Central memory CD8-positive, alpha-beta T cell (primary cell): Measurements from ENCODE around the gene TCN2.
A peak's percentile ranks its signal among the peaks of the same experiment; 100 is the strongest.
"Not testable (repeated sequence)": the region's sequence is repeated elsewhere in the genome, so short reads cannot be mapped to it uniquely, and the experiment has no call there.

Source experiments
- ATAC-seq: fragments of 150-1000 bp; cut with Tn5 transposase; replicated peaks from 2 replicates; pipeline ENCODE4 v1.10.0; 2022; ENCODE audit warnings: mild to moderate bottlenecking, moderate FRiP score, moderate number of reproducible peaks; ENCODE audit not compliant: poor library complexity, severe bottlenecking; ENCODE audit errors: extremely low read depth
- DNase-seq, 2 donors: peaks; one replicate each; pipeline ENCODE4 v3.0.0; 2021; ENCODE audit warnings: low spot score in 2 of 2
- H3K27ac Mint-ChIP-seq: one replicate; pipeline ENCODE4 v1.8.0; 2022; ENCODE audit warnings: low read depth, mild to moderate bottlenecking, moderate library complexity, mixed read lengths
- H3K27me3 Mint-ChIP-seq: one replicate; pipeline ENCODE4 v1.8.0; 2022; ENCODE audit warnings: mixed read lengths
- H3K36me3 Mint-ChIP-seq: one replicate; pipeline ENCODE4 v1.8.0; 2022; ENCODE audit warnings: mild to moderate bottlenecking, moderate library complexity, mixed read lengths; ENCODE audit not compliant: insufficient read depth
- H3K4me1 Mint-ChIP-seq: one replicate; pipeline ENCODE4 v1.8.0; 2022; ENCODE audit warnings: mixed read lengths
- H3K4me3 Mint-ChIP-seq: one replicate; pipeline ENCODE4 v1.8.0; 2022; ENCODE audit warnings: mild to moderate bottlenecking, moderate library complexity, mixed read lengths
- H3K9me3 Mint-ChIP-seq: one replicate; pipeline ENCODE4 v1.8.0; 2022; ENCODE audit warnings: mixed read lengths

Gene TCN2

GRCh38 chr22:30586414-30586813 is 20.6 kb upstream of the TCN2 start:
- peaks cover 54% of the 10 kb centered on the region for H3K36me3 Mint-ChIP-seq
- no peaks in the 10 kb centered on the region for H3K27me3 Mint-ChIP-seq
- H3K9me3 Mint-ChIP-seq = no peaks in the 10 kb centered on the region
- ATAC-seq = no peak
- no peak overlapping the region for H3K4me3 Mint-ChIP-seq
- no peak for DNase-seq
- H3K27ac Mint-ChIP-seq = no peak overlapping the region
- peaks cover 14% of the 10 kb centered on the region for H3K4me1 Mint-ChIP-seq

- peaks cover 29% of the 10 kb centered on the region for H3K36me3 Mint-ChIP-seq
- H3K9me3 Mint-ChIP-seq = no peaks in the 10 kb centered on the region
- ATAC-seq (no peak), DNase-seq (no peak)
- H3K27me3 Mint-ChIP-seq = peaks cover 11% of the 10 kb centered on the region
- H3K27ac Mint-ChIP-seq = no peak overlapping the region
- H3K4me1 Mint-ChIP-seq = peaks cover 14% of the 10 kb centered on the region
- no peak overlapping the region for H3K4me3 Mint-ChIP-seq
Observed at GRCh38 chr22:30591191-30591587, 15.8 kb upstream of the TCN2 start.

GRCh38 chr22:30591588-30592359 is 15.2 kb upstream of the TCN2 start, which contains the start of gene PES1:
Gene PES1, minus strand, starts transcription at chr22:30591910. Its CDS starts 77 bp downstream, at chr22:30591833.
- Mint-ChIP-seq H3K4me1 (peaks cover 14% of the 10 kb centered on the region), H3K9me3 (no peaks in the 10 kb centered on the region), H3K36me3 (peaks cover 23% of the 10 kb centered on the region), H3K4me3 (no peak within 1 kb of the TSS), H3K27ac (no peak within 1 kb of the TSS), H3K27me3 (peaks cover 11% of the 10 kb centered on the region)
- peak; percentile 91 to 95 for DNase-seq
- ATAC-seq = peak; percentile 100

- H3K4me3 Mint-ChIP-seq, H3K27ac Mint-ChIP-seq, H3K9me3 Mint-ChIP-seq, DNase-seq, ATAC-seq: not testable (repeated sequence)
- Mint-ChIP-seq H3K36me3 (peaks cover 18% of the 10 kb centered on the region), H3K27me3 (peaks cover 11% of the 10 kb centered on the region), H3K4me1 (peaks cover 14% of the 10 kb centered on the region)
Observed at GRCh38 chr22:30592360-30592713, 14.6 kb upstream of the TCN2 start.

- Mint-ChIP-seq H3K9me3 (no peaks in the 10 kb centered on the region), H3K27ac (no peak overlapping the region), H3K36me3 (no peaks in the 10 kb centered on the region), H3K27me3 (peaks cover 11% of the 10 kb centered on the region), H3K4me3 (no peak overlapping the region), H3K4me1 (no peaks in the 10 kb centered on the region)
- DNase-seq (no peak), ATAC-seq (no peak)
Observed at GRCh38 chr22:30596199-30596598, 10.8 kb upstream of the TCN2 start.

- Mint-ChIP-seq H3K4me3 (no peak overlapping the region), H3K27me3 (peaks cover 11% of the 10 kb centered on the region), H3K9me3 (no peaks in the 10 kb centered on the region), H3K27ac (no peak overlapping the region), H3K36me3 (no peaks in the 10 kb centered on the region), H3K4me1 (no peaks in the 10 kb centered on the region)
- DNase-seq (no peak), ATAC-seq (no peak)
Observed at GRCh38 chr22:30596886-30597285, 10.1 kb upstream of the TCN2 start.

- H3K9me3 Mint-ChIP-seq = no peaks in the 10 kb centered on the region
- DNase-seq = no peak
- no peak overlapping the region for H3K4me3 Mint-ChIP-seq
- no peaks in the 10 kb centered on the region for H3K27me3 Mint-ChIP-seq
- no peak overlapping the region for H3K27ac Mint-ChIP-seq
- no peak for ATAC-seq
- no peaks in the 10 kb centered on the region for H3K36me3 Mint-ChIP-seq
- no peaks in the 10 kb centered on the region for H3K4me1 Mint-ChIP-seq
Observed at GRCh38 chr22:30598986-30599385, 8.0 kb upstream of the TCN2 start.

- H3K4me1 Mint-ChIP-seq = peaks cover 6% of the 10 kb centered on the region
- no peaks in the 10 kb centered on the region for H3K27me3 Mint-ChIP-seq
- no peak for DNase-seq
- no peak overlapping the region for H3K27ac Mint-ChIP-seq
- ATAC-seq = no peak
- no peaks in the 10 kb centered on the region for H3K36me3 Mint-ChIP-seq
- H3K4me3 Mint-ChIP-seq = no peak overlapping the region
- H3K9me3 Mint-ChIP-seq = no peaks in the 10 kb centered on the region
Observed at GRCh38 chr22:30600921-30601320, 6.1 kb upstream of the TCN2 start.

- Mint-ChIP-seq H3K27me3 (no peaks in the 10 kb centered on the region), H3K4me1 (peaks cover 6% of the 10 kb centered on the region), H3K36me3 (no peaks in the 10 kb centered on the region), H3K27ac (no peak overlapping the region), H3K9me3 (no peaks in the 10 kb centered on the region), H3K4me3 (no peak overlapping the region)
- DNase-seq = no peak
- no peak for ATAC-seq
Observed at GRCh38 chr22:30601464-30601863, 5.5 kb upstream of the TCN2 start.

GRCh38 chr22:30602049-30602448 is 4.9 kb upstream of the TCN2 start:
- H3K27me3 Mint-ChIP-seq = peaks cover 2% of the 10 kb centered on the region
- H3K4me3 Mint-ChIP-seq = no peak overlapping the region
- H3K27ac Mint-ChIP-seq = no peak overlapping the region
- no peaks in the 10 kb centered on the region for H3K9me3 Mint-ChIP-seq
- ATAC-seq (no peak), DNase-seq (no peak)
- H3K4me1 Mint-ChIP-seq = peaks cover 10% of the 10 kb centered on the region
- H3K36me3 Mint-ChIP-seq = no peaks in the 10 kb centered on the region

- no peak overlapping the region for H3K27ac Mint-ChIP-seq
- H3K4me1 Mint-ChIP-seq = peaks cover 15% of the 10 kb centered on the region
- no peak for DNase-seq
- no peaks in the 10 kb centered on the region for H3K9me3 Mint-ChIP-seq
- no peaks in the 10 kb centered on the region for H3K36me3 Mint-ChIP-seq
- peaks cover 15% of the 10 kb centered on the region for H3K27me3 Mint-ChIP-seq
- ATAC-seq = no peak
- no peak overlapping the region for H3K4me3 Mint-ChIP-seq
Observed at GRCh38 chr22:30603801-30604200, 3.2 kb upstream of the TCN2 start.

- no peak for DNase-seq
- Mint-ChIP-seq H3K27ac (no peak overlapping the region), H3K36me3 (no peaks in the 10 kb centered on the region), H3K4me1 (peaks cover 15% of the 10 kb centered on the region), H3K27me3 (peaks cover 24% of the 10 kb centered on the region), H3K9me3 (no peaks in the 10 kb centered on the region), H3K4me3 (no peak overlapping the region)
- no peak for ATAC-seq
Observed at GRCh38 chr22:30604723-30605122, 2.3 kb upstream of the TCN2 start.

GRCh38 chr22:30605449-30606110 is 1.4 kb upstream of the TCN2 start:
- ATAC-seq (no peak), DNase-seq (no peak)
- H3K36me3 Mint-ChIP-seq = no peaks in the 10 kb centered on the region
- H3K9me3 Mint-ChIP-seq = no peaks in the 10 kb centered on the region
- peaks cover 33% of the 10 kb centered on the region for H3K27me3 Mint-ChIP-seq
- H3K27ac Mint-ChIP-seq = peak overlapping the region; percentile 51
- H3K4me3 Mint-ChIP-seq = no peak overlapping the region
- peaks cover 15% of the 10 kb centered on the region for H3K4me1 Mint-ChIP-seq
